ENCODE measurements around the gene ATOSB. TPM values are rescaled to one million over a fixed set of nuclear protein-coding genes. Genes with fewer than 3 reads are reported as not detected.

ATOSB gene
- total and polyA plus RNA-seq, 9 donors = 6.4 to 12.5 (median 11.2) TPM

DNA sequence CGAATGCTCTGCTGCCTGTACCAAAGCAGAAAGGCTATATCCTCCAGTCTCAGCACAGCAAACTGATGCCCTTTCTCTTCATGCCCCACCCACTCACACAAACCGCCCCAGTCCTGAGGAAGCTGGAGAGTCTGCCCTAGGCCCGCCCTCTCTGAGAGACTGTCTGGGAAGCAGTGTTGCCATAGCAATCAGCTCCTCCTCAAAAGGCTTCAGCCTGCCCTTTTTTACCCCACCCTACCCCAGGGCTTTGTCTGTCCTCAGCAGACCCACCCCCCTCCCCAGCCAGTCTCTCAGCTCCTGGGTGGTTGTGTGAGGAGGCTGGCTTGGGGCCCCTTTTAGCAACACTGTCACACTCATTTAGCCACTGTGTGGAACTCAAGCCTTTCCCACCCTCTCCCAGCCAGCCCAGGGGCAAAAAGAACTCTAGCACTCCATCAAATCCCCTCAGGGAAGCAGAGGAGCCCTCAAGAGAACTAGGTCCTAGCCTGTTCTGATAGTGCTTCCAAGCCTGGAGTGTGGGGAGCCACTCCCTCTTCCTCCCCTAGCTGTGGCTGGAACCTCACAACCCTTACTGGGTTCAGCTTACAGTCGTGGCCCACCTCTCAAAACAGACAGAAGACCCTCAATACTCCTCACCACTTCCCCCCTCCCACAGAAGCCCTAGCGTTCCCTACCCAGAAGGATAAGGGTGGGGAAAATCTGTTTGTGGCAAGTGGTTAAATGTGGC, 1.4 kb downstream of the ATOSB start:
- H3K4me3 ChIP-seq (ENCODE audit: low read length) = peak overlapping the region; percentile 71
- H3K36me3 ChIP-seq (ENCODE audit: control insufficient read depth, insufficient read depth, low read length) = peaks cover 2% of the 10 kb centered on the region
- no peaks in the 10 kb centered on the region for H3K9me3 ChIP-seq (replicated peaks; ENCODE audit: control insufficient read depth, low read depth, low read length)
- peak overlapping the region; percentile 94 for H3K27ac ChIP-seq (ENCODE audit: low read length)
- WGBS (ENCODE audit: insufficient coverage) = 0% methylated on average over 2 of the region's 5 CpGs
- DNase-seq = peak; percentile 96
- no peaks in the 10 kb centered on the region for H3K27me3 ChIP-seq (ENCODE audit: control insufficient read depth, insufficient read depth, low read length)
- H3K4me1 ChIP-seq (ENCODE audit: control insufficient read depth, insufficient read depth, low read length) = peaks cover 49% of the 10 kb centered on the region

DNA sequence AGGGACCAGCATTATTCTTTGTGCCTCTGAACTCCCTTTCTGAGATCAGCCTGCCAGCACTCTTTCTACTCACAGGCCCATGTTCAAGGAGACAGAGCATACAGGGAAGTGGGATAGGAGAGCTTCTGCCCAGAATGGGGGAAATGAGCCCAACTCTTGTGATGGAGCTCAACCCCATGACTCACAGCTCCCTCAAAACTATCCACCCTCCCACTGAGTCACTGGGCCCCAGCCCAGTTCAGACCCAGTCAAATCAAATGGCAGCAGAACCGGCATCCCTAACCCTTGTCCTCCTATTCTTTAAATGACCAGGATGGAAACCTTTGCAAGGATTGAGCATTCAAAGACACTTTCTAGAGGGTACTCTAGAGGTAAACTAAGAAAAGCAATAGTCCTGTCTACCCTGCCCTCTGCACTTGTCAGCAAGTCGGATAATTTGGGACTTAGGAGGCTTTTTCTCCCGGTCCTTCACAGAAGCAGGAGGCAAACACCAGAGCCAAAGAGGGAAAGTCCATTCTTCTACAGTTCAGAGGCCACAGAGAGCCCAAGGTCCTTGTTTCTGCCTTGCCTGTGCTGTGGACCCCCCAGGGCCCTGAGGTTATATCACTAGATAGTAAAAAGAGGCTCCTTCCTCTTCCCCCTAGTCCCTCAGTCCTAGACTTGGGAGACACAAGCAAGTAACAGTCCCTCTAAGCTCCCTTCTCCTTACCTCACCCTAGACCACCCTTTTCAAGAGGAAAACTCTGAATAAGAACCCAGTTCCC, 3.2 kb downstream of the ATOSB start:
- no peak for DNase-seq
- H3K27me3 ChIP-seq (ENCODE audit: control insufficient read depth, insufficient read depth, low read length) = no peaks in the 10 kb centered on the region
- no peaks in the 10 kb centered on the region for H3K9me3 ChIP-seq (replicated peaks; ENCODE audit: control insufficient read depth, low read depth, low read length)
- H3K27ac ChIP-seq (ENCODE audit: low read length) = peak overlapping the region; percentile 56
- WGBS (ENCODE audit: insufficient coverage) = 80% methylated on average over 1 of the region's 3 CpGs
- H3K36me3 ChIP-seq (ENCODE audit: control insufficient read depth, insufficient read depth, low read length) = peaks cover 18% of the 10 kb centered on the region
- peaks cover 49% of the 10 kb centered on the region for H3K4me1 ChIP-seq (ENCODE audit: control insufficient read depth, insufficient read depth, low read length)
- H3K4me3 ChIP-seq (ENCODE audit: low read length) = no peak overlapping the region

DNA sequence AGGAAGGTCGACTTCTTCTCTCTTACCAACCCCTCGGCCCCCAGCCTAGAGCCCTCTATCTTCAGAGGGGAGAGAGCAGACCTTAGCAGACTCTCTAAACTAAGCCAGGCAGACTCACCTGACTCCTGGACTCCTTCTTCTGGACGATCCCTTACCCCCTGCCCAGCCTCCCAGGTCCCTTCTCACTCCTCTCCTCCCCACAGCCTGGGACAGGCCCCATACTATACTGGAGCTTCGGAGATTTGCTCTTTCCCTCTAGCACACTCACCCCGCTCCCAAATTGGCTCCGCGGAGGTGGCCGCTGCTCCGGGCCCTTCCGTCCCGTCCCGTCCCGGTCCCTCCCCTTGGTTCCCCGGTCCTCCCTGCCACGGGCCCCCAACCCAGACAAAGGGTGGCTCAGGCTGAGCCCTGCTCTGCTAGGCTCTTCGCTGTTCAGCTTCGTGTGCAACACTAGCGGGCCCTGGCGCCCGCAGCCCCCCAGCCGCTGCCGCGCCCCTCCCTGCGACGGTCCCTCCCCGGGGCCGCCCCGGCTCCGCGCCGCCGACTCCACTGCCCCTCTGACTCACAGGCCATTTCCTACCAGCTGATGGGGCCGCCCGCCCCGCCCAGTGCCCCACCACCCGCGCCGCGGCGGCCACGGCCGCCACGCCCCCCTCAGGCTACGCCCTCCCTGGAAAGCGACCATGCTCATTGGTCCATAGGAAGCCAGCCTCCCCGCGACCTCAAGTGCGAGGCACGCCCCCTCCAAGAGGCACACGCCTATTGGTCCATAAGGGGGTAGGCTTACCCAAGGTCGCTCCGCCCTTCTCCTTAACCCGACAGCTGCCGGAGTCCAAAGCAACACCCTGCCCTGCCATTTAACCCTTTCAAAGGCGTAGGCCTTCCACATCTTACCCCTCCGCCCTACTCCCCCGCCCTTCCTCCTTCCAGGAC, 4.4 kb downstream of the ATOSB start:
- Histone ChIP-seq H3K27me3 (ENCODE audit: control insufficient read depth, insufficient read depth, low read length) (no peaks in the 10 kb centered on the region), H3K27ac (ENCODE audit: low read length) (peak overlapping the region; percentile 95), H3K36me3 (ENCODE audit: control insufficient read depth, insufficient read depth, low read length) (peaks cover 29% of the 10 kb centered on the region), H3K4me3 (ENCODE audit: low read length) (peak overlapping the region; percentile 92), H3K4me1 (ENCODE audit: control insufficient read depth, insufficient read depth, low read length) (peaks cover 42% of the 10 kb centered on the region), H3K9me3 (replicated peaks; ENCODE audit: control insufficient read depth, low read depth, low read length) (no peaks in the 10 kb centered on the region)
- WGBS (ENCODE audit: insufficient coverage) = under 1% methylated on average over 57 of the region's 57 CpGs
- DNase-seq = peak; percentile 99

DNA sequence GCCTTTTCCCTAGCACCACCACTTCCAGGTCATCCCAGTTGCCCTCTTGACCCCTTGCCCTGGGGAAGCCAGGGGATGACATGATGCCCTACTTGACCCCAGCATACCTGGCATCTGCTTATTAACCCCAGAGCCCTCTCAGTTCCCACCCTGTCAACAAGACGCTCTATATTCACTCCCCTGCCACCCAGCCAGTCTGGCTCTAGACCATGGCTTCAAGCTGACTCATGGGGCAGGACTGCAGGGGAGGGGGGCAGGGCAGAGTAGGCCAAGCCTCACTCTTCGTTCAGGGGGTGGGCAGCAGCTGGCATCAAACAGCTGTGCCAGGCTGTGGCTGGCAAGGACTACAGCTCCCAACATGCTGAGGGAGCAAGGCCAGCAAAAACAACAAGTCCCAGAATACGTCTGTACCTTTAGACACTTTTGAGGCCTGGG, 5.3 kb downstream of the ATOSB start:
- H3K27ac ChIP-seq (ENCODE audit: low read length) = peak overlapping the region; percentile 95
- H3K4me1 ChIP-seq (ENCODE audit: control insufficient read depth, insufficient read depth, low read length) = peaks cover 39% of the 10 kb centered on the region
- H3K9me3 ChIP-seq (replicated peaks; ENCODE audit: control insufficient read depth, low read depth, low read length) = no peaks in the 10 kb centered on the region
- peaks cover 39% of the 10 kb centered on the region for H3K36me3 ChIP-seq (ENCODE audit: control insufficient read depth, insufficient read depth, low read length)
- peak overlapping the region; percentile 92 for H3K4me3 ChIP-seq (ENCODE audit: low read length)
- 0% methylated on average over 1 of the region's 3 CpGs for WGBS (ENCODE audit: insufficient coverage)
- peak; percentile 74 for DNase-seq
- no peaks in the 10 kb centered on the region for H3K27me3 ChIP-seq (ENCODE audit: control insufficient read depth, insufficient read depth, low read length)

DNA sequence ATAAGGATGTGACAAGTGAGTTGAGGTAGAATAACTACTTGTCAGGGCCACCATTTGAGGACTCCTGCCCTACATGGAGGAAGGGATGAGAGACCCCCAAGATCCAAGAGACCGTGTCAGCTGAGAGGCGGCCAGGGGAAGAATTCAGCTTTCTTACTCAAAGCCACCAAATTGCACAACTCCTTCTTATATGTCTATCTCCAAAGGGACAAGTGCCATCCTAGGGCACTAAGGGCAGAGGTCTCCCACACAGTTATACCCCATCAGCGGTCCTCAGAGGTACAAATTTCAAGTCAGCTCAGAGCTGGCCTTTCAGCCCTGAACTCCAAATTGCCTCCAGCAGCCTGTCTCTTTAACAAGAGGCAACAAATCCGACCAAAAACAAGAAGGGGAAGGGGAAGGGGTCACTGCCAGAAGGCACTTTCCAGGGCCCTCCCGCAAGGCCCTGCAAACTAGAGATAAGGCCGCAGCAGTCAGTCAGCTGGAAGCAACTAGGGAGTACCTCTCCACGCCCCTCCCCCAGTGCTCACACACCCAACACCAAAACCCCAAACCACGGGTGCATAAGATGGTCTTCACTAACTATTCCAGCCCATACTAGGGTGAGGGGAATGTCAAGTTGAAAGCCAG, 6.6 kb downstream of the ATOSB start:
- H3K9me3 ChIP-seq (replicated peaks; ENCODE audit: control insufficient read depth, low read depth, low read length) = no peaks in the 10 kb centered on the region
- no peak overlapping the region for H3K4me3 ChIP-seq (ENCODE audit: low read length)
- no peaks in the 10 kb centered on the region for H3K27me3 ChIP-seq (ENCODE audit: control insufficient read depth, insufficient read depth, low read length)
- DNase-seq = no peak
- WGBS (ENCODE audit: insufficient coverage) = 59% methylated on average over 3 of the region's 8 CpGs
- peaks cover 28% of the 10 kb centered on the region for H3K4me1 ChIP-seq (ENCODE audit: control insufficient read depth, insufficient read depth, low read length)
- no peak overlapping the region for H3K27ac ChIP-seq (ENCODE audit: low read length)
- peaks cover 51% of the 10 kb centered on the region for H3K36me3 ChIP-seq (ENCODE audit: control insufficient read depth, insufficient read depth, low read length)

DNA sequence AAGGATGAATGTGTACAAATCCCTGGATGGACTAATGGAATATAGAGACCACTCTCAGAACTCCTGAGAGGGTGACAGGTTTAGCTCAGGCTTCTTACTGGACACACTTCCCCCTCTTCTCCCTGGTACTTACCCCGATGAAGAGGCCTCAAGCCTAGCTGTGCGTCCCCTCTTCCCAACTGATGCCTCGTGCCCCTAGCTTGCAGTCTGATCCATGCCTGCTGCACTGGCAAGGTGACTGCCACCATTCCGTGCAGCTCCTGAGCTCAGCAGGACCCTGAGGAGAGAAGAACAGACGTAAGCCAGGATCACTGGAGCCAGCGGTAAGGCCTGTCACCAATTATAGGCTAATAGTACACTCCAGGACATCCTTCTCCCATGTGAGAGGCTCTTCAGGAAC, 7.2 kb downstream of the ATOSB start:
- H3K27me3 ChIP-seq (ENCODE audit: control insufficient read depth, insufficient read depth, low read length) = no peaks in the 10 kb centered on the region
- 87% methylated on average over 4 of the region's 6 CpGs for WGBS (ENCODE audit: insufficient coverage)
- no peak overlapping the region for H3K27ac ChIP-seq (ENCODE audit: low read length)
- H3K4me1 ChIP-seq (ENCODE audit: control insufficient read depth, insufficient read depth, low read length) = peaks cover 28% of the 10 kb centered on the region
- H3K36me3 ChIP-seq (ENCODE audit: control insufficient read depth, insufficient read depth, low read length) = peaks cover 51% of the 10 kb centered on the region
- no peak for DNase-seq
- H3K4me3 ChIP-seq (ENCODE audit: low read length) = no peak overlapping the region
- H3K9me3 ChIP-seq (replicated peaks; ENCODE audit: control insufficient read depth, low read depth, low read length) = no peaks in the 10 kb centered on the region

DNA sequence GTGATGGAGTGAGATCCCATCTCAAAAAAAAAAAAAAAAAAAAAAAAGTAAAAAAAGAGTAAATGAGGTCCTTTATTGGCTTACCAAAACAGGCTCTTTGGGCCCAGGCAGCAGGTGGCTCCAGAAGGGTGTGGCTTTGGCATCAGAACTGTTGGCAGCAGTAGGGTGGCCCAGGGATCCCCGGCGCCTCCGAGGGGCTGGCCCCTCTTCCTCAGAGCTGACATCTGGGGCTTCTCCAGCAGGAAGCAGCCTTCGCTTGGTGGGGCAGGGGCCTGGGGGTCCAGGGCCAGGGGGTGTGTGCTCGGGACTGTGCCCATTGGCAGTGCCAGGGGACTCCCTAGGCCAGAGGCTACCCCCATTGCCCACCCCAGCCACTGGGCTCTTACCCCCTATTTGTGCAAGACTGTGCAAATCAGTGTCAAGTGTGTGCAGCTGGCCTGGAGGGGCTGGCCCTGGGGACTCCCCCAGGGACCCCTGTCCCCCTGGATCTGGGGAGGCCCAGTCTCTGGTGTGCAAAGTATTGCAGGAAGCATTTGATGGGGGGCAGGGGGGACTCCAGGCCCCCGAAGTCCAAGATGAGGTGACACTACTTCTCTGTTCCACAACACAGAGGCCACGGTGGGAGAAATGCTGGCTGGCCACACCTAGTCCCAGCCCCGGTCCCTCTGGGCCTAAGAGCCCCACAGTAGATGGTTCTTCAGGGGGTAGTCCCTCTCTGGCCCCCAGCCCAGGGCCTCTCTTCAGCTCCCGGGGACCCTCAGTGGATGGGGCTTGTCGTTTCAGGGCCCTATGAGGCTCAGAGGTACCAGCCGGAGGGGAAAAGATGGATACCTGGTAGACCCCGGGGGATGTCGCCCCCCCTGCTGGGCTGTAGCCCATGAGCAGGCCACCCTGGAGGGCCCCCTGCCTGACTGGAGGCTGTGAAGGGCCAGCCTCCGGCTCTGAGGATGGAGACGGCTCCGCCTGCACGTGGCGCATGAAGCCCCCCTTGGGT, 8.1 kb downstream of the ATOSB start:
- no peak for DNase-seq
- Histone ChIP-seq H3K9me3 (replicated peaks; ENCODE audit: control insufficient read depth, low read depth, low read length) (no peaks in the 10 kb centered on the region), H3K27me3 (ENCODE audit: control insufficient read depth, insufficient read depth, low read length) (no peaks in the 10 kb centered on the region), H3K36me3 (ENCODE audit: control insufficient read depth, insufficient read depth, low read length) (peaks cover 51% of the 10 kb centered on the region), H3K27ac (ENCODE audit: low read length) (no peak overlapping the region), H3K4me1 (ENCODE audit: control insufficient read depth, insufficient read depth, low read length) (peaks cover 31% of the 10 kb centered on the region), H3K4me3 (ENCODE audit: low read length) (no peak overlapping the region)
- 79% methylated on average over 10 of the region's 18 CpGs for WGBS (ENCODE audit: insufficient coverage)

DNA sequence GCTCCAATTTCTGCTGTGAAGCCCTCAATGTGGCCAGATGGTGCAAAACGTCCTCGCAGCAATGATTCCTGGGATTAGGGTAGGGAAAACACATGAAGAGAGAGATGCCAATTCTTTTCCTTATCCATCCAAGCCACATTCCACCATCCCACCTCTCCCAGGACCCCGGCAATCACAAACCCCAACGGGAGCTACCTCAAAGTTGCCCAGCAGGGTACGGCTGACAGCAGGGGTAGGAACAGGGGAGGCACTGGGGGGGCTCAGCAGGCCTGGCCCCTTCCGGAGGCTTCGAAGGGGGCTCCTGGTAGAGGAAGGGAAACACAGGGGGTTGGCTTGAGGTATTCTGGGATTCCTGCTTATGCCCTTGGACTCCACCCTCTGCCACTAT, 9.3 kb downstream of the ATOSB start:
- no peak for DNase-seq
- Histone ChIP-seq H3K4me3 (ENCODE audit: low read length) (no peak overlapping the region), H3K9me3 (replicated peaks; ENCODE audit: control insufficient read depth, low read depth, low read length) (no peaks in the 10 kb centered on the region), H3K27ac (ENCODE audit: low read length) (no peak overlapping the region), H3K27me3 (ENCODE audit: control insufficient read depth, insufficient read depth, low read length) (no peaks in the 10 kb centered on the region), H3K36me3 (ENCODE audit: control insufficient read depth, insufficient read depth, low read length) (peaks cover 59% of the 10 kb centered on the region), H3K4me1 (ENCODE audit: control insufficient read depth, insufficient read depth, low read length) (peaks cover 32% of the 10 kb centered on the region)
- WGBS (ENCODE audit: insufficient coverage) = 100% methylated on average over 1 of the region's 7 CpGs
